GM18505 (cell line): ENCODE measurements around the gene HOXD1.

Source experiments
- ATAC-seq: cut with Tn5 transposase; IDR thresholded peaks from one replicate; pipeline ENCODE4 v1.9.1; 2021; ENCODE audit not compliant: unreplicated experiment
- POLR2A ChIP-seq: IDR thresholded peaks from 4 replicates; pipeline ENCODE4 v1.6.1; 2011; ENCODE audit warnings: borderline replicate concordance; ENCODE audit not compliant: insufficient read depth, insufficient read length; ENCODE audit errors: extremely low read depth

The HOXD1 gene

GRCh38 chr2:176174382-176174823 lies 14.1 kb upstream of the HOXD1 start:
- ATAC-seq = no peak
- no peak for TF ChIP-seq POLR2A

- ATAC-seq = no peak
- TF ChIP-seq POLR2A = no peak
These were observed 13.4 kb upstream of the HOXD1 start for GRCh38 chr2:176174824-176175708.

- no peak for TF ChIP-seq POLR2A
- no peak for ATAC-seq
These were observed 12.5 kb upstream of the HOXD1 start for GRCh38 chr2:176175709-176176607.

- no peak for TF ChIP-seq POLR2A
- ATAC-seq = no peak
These were observed 10.9 kb upstream of the HOXD1 start for GRCh38 chr2:176177580-176178037.

- TF ChIP-seq POLR2A = no peak
- ATAC-seq = no peak
These were observed 10.3 kb upstream of the HOXD1 start for GRCh38 chr2:176178038-176178756.

- TF ChIP-seq POLR2A = no peak
- no peak for ATAC-seq
These were observed 9.6 kb upstream of the HOXD1 start for GRCh38 chr2:176178757-176179295.

- TF ChIP-seq POLR2A = no peak
- ATAC-seq = no peak
These were observed 6.9 kb upstream of the HOXD1 start for GRCh38 chr2:176181551-176181950.

- no peak for ATAC-seq
- no peak for TF ChIP-seq POLR2A
These were observed 5.8 kb upstream of the HOXD1 start for GRCh38 chr2:176182671-176183070.

GRCh38 chr2:176184749-176185148 lies 3.7 kb upstream of the HOXD1 start:
- TF ChIP-seq POLR2A = no peak
- no peak for ATAC-seq

GRCh38 chr2:176186024-176186423 lies 2.4 kb upstream of the HOXD1 start:
- no peak for ATAC-seq
- no peak for TF ChIP-seq POLR2A

GRCh38 chr2:176187200-176187898 lies 1.1 kb upstream of the HOXD1 start:
- TF ChIP-seq POLR2A = no peak
- ATAC-seq = no peak
